ENCODE measurements around the gene GYG1. TPM values are rescaled to one million over a fixed set of nuclear protein-coding genes. Genes with fewer than 3 reads are reported as not detected.
A peak's percentile ranks its signal among the peaks of the same experiment; 100 is the strongest.

Gene GYG1
- total and polyA plus RNA-seq, 2 of the 4 experiments (the other 2 are of a cell fraction), result 48.4 to 90.3 TPM

- Histone ChIP-seq H3K4me2 (ENCODE audit: low read depth, low read length) (no peak overlapping the region; the same call in 1 of the 2 replicates), H2BK20ac (ENCODE audit: low read depth, low read length) (no peak overlapping the region), H3K4ac (ENCODE audit: low read depth, low read length) (no peak overlapping the region), H3K9me1 (ENCODE audit: insufficient read depth, low read length) (peaks cover 3% of the 10 kb centered on the region; the same call in 1 of the 2 replicates), H3K36me3 (ENCODE audit: control insufficient read depth, insufficient read depth, low read length) (no peaks in the 10 kb centered on the region), H3K79me1 (ENCODE audit: low read depth in 1 of 2, low read length in 2 of 2) (no peaks in the 10 kb centered on the region), H4K5ac (ENCODE audit: low read depth, low read length) (no peak overlapping the region), H3K18ac (ENCODE audit: low read depth, low read length) (no peak overlapping the region), H4K91ac (ENCODE audit: insufficient read depth, low read depth, low read length) (no peak overlapping the region), H2AK5ac (ENCODE audit: low read depth, low read length) (no peak overlapping the region), H2BK15ac (ENCODE audit: low read depth, low read length) (no peak overlapping the region), H3K4me3 (ENCODE audit: insufficient read depth, low read depth, low read length) (no peak overlapping the region), H4K8ac (ENCODE audit: low read depth in 2 of 2, low read length in 2 of 2) (no peak overlapping the region), H3K27me3 (ENCODE audit: control insufficient read depth, insufficient read depth, low read length) (peaks cover 2% of the 10 kb centered on the region), H2BK5ac (ENCODE audit: low read depth, low read length, poor library complexity, severe bottlenecking) (no peak overlapping the region), H3K56ac (ENCODE audit: extremely low read depth, insufficient read depth, low read length) (no peak overlapping the region), H3K23ac (ENCODE audit: low read depth, low read length) (no peak overlapping the region), H4K20me1 (ENCODE audit: insufficient read depth, low read length) (no peaks in the 10 kb centered on the region), H3K9ac (ENCODE audit: low read depth, low read length) (no peak overlapping the region), H3K4me1 (ENCODE audit: control insufficient read depth, insufficient read depth, low read length) (peaks cover 3% of the 10 kb centered on the region; the same call in 1 of the 2 replicates), H2BK120ac (ENCODE audit: low read depth, low read length) (no peak overlapping the region), H3K9me3 (ENCODE audit: control insufficient read depth, insufficient read depth, low read length) (no peaks in the 10 kb centered on the region), H3K27ac (ENCODE audit: insufficient read depth, low read length) (no peak overlapping the region), H2AK9ac (replicated peaks; ENCODE audit: low read depth, low read length, poor library complexity) (no peak overlapping the region), H2AFZ (replicated peaks; ENCODE audit: low read length, poor library complexity) (no peak overlapping the region), H3K14ac (replicated peaks; ENCODE audit: low read depth, low read length) (no peak overlapping the region)
- DNase-seq (peak; percentile 85), ATAC-seq (ENCODE audit: low read depth) (peak; percentile 89)
- intact Hi-C loops (cut with micrococcal nuclease) (loop anchor here (1.0 to 2.0 kb wide), 4 partner anchors 82 to 634 kb away; no protein-coding TSS in a partner anchor), in situ Hi-C loops (cut with MboI; ENCODE audit: low sequenced_read_pairs) (loop anchor here (10.0 to 25.0 kb wide), 3 partner anchors 219 to 1006 kb away; no protein-coding TSS in a partner anchor), dilution Hi-C loops (cut with HindIII; ENCODE audit: low sequenced_read_pairs, unreplicated experiment) (no loop called here)
- TF ChIP-seq MXI1 (IDR thresholded peaks at IDR 0.05; ENCODE audit: borderline replicate concordance, low read depth, low read length) (0 out of 2 replicates have a peak, but pooled peaks have one; percentile 41), MAFK (IDR thresholded peaks at IDR 0.05; ENCODE audit: low read depth, low read length) (peak; percentile 51; the same call in 1 of the 2 replicates), RFX5 (IDR thresholded peaks at IDR 0.05; ENCODE audit: low read depth, low read length) (no peak), SMC3 (IDR thresholded peaks at IDR 0.05; ENCODE audit: low read depth, low read length) (peak; percentile 73), FOS (IDR thresholded peaks at IDR 0.05; ENCODE audit: low read depth, low read length) (peak; percentile 90), POLR2A (IDR thresholded peaks at IDR 0.05; ENCODE audit: low read depth, low read length) (no peak), CTCF (conservative IDR thresholded peaks at IDR 0.05; ENCODE audit: low read depth, low read length) (peak; percentile 78), NFE2L2 (IDR thresholded peaks at IDR 0.05; ENCODE audit: low read depth, low read length) (peak; percentile 75), BHLHE40 (IDR thresholded peaks at IDR 0.05; ENCODE audit: low read depth, low read length) (peak; percentile 58), RAD21 (IDR thresholded peaks at IDR 0.05; ENCODE audit: low read length) (peak; percentile 70), MAZ (IDR thresholded peaks at IDR 0.05; ENCODE audit: borderline replicate concordance, low read depth, low read length) (no peak)
- CTCF ChIA-PET, result interaction anchor here (0.6 to 2.4 kb wide), 7 partner anchors 68 to 566 kb away, joined by 3 to 20 read pairs (median 3); partner anchors contain the start of gene CPA3
- no CpG with 5 or more reads among the region's 2 CpGs for WGBS, 2 experiments (ENCODE audit: extremely low coverage in 2 of 2, insufficient read length in 1 of 2)
- POLR2A ChIA-PET (ENCODE audit: unreplicated experiment), result no interaction called here
- no TSS peak for BruUV-seq (replicated peaks)
Observed at GRCh38 chr3:148943506-148944205, 47.7 kb upstream of the GYG1 start.
